GM18511 (cell line): ENCODE results near the gene TSPAN18.

Experiments used
- ATAC-seq: cut with Tn5 transposase; IDR thresholded peaks from one replicate; pipeline ENCODE4 v1.9.1; 2021; ENCODE audit warnings: mild to moderate bottlenecking, moderate library complexity; ENCODE audit not compliant: unreplicated experiment

TSPAN18 gene

DNA sequence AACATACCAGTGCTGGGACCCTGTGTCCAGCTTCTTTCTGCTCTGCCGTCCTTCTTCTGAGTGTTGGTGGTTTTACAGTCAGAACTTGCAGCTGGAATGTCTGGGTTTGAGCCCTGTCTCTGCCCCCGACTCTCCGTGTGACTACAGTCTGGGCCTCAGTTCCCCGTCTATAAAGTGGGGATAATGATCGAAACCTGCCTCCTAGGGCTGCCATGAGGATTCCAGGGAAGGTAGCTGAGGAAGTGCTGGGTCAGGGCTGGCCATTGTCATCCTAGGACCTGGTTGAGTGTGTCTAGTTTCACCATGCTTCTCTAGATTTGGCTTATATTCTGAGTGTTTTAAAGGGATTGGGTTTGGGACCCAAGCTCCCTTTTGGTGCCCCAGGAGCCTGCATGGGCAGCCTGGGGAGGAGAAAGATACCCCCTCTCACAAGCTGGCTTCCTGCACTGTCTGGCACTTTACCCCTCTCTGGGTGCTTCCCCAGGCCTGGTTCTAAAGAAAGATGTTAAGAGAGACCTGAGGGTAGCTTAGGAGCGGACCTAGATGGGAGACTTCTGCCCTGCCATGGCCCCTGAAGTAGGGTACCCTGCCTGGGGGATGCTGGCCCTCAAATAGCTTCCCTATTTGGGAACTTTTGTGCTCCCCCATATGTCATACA is 49.9 kb downstream of the TSPAN18 start:
- no peak for ATAC-seq

DNA sequence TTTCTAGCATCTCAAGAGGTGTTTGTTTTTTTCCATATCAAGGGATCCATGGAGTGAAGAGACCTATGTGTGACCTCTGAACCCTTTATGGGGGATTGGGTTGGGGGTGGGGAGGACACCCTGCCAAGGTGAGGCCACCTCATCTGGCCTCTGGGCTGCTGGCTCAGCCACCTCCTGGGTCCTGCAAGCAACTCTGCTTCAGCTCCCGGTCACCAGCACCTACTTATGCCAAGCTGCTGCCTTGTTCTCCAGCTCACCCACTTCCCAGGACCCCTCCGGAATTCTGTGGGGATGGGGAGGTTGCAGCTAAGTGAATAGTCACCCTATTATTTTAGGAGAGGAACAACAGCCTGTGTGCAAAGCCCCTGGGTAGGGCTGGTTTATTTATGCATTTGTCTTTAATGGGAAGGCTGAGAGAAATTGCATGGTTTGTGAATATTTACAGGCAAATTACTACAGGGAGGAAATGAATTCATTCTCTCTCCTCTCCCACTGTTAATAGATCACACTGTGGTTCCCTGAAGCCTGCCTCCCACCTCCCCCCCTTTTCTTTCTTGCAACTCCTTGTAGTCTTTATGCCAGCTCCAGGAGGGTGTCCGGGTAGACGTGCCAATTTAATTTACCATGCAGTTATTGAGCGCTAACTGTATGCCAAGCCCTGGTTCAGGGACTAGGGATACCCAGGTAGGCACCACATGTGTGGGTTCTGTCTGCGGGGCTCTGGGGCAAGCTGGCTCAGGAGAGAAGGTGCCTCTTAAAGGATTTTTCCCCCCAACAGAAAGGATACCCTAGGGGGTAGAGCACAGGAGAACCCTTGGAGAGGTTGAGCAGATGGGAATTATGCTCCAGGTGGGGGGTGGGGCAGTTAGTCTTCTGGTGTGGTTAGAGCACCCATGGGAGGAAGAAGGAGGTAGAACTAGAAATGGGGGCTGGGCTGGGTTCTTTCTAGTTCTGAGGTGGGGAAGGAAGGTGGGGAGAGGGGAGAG is 50.7 kb downstream of the TSPAN18 start:
- ATAC-seq: no peak

DNA sequence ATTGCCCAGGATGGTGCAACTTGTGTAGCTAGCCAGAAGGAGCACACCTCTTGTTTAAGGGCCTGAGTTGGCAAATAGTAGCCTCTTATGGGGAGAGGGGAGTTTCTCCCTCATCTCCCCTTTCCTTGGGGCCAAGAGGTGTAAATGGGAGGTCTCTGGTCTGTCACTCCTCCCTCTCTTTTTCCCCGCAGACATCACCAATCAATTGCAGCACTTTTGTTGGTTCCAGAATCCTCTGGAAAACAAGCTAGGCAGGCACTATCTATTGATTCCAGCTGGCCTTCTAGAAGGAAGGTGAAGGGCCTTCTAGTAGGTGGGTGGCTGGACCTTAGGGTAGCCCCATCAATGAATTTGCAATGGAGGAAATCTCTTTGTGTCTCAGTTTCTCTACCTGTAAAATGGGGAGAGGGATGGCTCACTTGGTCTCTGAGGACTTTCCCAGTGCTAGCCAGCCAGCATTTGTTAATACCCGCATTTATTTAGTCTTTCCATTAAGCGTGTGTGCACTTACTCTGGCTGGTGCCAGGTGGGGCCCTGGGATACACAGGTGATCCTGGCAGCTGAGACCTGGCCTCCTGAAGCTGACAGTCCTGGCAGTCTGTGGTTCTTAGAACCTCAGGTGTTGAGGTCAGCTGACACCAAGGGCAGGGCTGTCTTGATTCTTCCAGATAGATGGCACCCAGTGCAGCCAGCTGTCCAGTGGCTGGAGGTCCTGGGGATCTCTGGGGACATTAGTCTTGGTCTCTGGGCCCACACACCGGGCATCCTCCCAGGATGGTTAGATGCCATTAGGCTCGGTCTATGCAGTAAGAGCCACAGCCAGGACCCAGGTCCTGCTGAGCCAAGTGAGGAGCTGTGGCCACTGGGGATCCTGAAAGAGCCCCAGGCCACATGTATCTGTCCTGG is 51.7 kb downstream of the TSPAN18 start:
- no peak for ATAC-seq

DNA sequence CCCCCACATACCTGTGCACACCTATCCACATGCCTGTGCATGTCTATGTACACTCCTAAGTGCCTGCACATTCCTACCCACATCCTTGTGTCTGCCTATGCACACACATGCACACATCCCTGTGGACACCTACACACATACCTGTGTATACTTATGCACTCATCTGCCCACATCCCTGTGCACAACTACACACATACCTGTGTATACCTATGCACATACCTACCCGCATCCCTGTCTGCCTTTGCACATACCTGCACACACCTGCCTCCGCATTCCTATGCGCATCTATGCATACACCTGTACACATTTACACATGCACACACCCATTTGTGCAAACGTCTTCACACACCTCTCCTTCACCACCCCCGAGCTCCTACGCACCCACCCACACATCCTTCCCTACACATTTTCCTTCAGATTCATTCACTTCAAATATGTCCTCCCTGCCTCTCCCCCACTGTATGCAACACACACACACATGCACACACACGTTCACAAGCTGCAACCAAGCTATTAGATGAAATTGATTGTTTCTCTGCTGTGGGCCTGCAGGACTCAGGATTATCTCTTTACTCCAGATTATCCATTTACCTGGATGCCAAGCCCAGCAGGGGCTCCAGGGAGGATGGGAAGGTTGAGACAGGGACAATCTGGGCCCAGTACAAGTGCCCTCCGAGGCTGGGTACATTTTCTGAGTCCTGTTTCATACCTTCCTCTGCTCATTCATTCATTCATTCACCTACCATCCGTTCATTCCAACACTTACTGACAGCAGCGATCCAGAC is 53.2 kb downstream of the TSPAN18 start:
- no peak for ATAC-seq

DNA sequence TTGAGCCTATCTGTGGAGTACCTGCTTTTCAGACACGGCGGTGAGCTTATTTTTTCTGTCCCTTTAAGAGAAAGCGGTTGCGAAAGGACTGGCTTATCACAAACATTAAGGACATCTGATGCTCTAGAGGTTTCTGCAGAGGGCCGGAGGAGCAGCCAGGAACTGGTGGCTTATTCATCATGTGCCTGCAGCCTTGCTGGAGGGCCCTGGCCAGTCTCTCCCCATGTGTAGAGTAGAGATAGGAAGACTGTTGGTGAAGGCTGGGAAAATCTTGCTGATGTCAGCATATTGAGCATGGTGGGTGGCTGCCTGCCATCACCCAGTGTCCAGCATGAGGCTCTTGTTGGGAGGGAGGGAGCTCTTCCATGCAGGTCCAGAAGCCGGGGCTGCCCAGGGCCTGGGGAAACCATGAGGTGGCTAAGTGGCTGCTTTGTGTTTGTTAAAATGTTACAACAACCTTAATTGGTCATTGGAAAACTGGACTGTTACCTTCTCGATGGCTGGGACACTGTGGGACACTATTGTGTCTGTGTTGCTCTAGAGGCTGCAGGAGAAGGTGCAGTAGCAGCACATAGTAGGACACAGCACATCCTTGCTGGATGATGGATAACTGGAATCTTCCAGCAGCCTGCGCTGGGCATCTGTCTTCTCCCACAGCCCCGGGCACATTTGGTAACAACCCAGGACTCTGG is 54.3 kb downstream of the TSPAN18 start:
- no peak for ATAC-seq

DNA sequence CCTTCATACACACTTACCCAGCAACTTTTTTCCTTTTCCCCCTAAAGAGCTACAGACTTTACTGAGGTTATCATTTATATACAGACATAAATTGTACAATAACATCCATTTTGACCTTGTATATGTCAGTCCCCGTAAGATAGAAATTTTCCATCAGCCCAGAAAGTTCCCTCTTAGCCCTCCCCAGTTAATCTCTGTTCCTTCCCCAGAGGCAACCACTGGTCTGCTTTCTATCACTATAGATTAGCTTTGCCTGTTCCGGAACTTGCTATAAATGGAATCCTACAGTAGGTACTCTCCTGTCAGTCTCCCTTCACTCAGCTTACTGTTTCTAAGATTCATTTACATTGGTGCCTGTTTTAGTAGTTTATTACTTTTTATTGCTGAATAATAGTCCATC is 54.9 kb downstream of the TSPAN18 start:
- ATAC-seq: no peak

DNA sequence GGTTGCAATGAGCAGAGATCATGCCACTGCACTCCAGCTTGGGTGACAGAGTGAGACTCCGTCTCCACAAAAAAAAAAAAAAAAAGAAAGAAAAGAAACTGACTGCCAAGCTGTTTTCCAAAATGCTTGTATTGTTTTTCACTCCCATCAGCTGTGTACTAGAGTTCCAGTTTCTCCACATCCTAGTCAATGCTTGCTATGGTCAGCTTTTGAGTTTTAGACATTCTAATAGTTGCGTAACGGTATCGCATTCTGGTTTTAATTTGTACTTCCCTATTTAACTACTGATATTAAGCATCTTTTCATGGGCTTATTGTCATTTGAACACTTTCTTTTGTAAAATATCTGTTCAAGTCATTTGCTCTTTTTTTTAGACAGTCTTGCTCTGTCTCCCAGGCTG is 55.7 kb downstream of the TSPAN18 start:
- ATAC-seq: no peak

DNA sequence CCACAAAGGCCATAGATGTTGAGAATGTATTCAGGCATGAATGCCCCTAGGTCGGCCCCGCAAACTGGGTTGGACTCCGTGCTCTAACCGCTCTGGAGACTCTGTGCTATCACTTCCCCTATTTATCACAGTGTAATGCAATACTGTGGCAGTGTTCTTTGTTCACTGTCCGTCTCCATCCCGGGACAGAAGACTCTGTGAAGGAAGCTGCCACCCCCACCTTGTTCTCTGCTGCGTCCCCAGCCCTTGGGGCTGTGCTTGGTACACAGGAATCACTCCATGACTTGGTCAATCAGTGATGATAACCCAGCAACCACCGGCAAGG is 57.6 kb downstream of the TSPAN18 start:
- ATAC-seq: no peak

DNA sequence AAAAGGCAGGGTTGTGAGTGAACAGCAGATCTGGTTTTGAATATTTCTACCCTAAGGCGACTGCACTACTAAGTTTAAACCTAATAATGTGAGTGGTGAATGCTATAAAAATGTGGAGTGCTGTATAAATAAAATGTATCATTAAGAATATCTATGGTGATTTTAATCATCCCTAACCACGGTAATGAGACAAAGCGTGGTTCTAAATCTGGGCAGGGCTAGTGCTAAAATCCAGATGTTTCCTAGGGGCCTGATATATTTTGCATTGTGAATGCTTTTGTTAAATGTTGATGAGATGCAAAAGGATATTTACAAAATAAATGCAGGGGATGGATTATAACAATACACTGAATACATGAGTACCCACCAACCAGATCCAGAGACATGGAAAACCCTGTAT is 58.1 kb downstream of the TSPAN18 start:
- ATAC-seq: no peak

DNA sequence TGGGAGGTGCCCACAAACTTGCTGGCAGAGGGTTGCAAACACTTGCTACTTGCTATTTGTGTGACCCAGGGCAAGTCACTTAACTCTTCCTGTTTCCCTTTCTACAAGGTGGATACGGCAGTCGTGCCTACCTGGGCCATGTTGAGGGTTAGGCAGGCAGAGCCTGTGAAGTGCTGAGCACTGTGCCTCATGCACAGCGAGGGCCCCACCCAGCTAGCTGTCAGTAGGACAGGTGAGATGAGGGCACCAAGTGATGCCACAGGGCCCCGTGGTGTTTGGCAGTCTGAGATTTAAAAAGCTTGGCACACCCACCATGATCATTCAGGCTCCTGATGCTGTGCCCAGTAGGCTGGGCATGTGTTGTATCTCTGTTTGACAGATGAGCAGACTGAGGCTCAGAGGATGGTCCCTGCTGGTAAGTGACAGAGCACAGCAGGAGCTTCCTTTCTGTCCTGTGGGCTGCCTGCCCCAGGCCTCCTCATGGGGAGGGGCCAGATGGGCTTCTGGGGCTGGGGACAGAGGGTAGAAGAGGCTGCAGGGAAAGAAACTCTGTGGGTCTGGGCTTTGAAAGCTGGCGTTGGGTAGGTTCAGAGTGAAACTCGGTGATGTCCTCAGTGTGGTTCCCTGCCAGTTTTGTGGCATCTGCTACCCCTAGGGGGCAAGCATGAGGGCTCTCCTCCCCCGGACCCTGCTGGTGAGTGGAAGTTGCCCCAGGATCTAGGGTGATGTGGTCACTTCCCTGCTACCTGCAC is 59.3 kb downstream of the TSPAN18 start:
- ATAC-seq: no peak

DNA sequence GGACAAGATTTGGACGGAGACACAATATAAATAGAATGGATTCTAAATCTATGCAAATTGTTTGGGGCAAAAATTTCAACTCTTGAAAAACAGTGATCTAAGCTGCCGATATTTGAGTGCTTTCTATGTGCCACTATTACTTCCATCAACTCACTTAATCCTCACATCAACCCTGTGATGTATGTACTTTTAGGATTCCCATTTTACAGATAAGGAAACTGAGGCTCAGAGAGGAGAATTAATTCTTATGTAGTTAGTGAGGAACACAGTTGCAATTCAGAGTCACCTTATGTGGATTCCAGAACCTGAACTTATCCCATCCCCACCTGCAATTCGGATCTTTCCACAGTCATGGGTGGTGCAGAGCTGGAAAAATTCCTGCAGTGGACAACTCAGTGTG is 60.3 kb downstream of the TSPAN18 start:
- ATAC-seq: no peak

DNA sequence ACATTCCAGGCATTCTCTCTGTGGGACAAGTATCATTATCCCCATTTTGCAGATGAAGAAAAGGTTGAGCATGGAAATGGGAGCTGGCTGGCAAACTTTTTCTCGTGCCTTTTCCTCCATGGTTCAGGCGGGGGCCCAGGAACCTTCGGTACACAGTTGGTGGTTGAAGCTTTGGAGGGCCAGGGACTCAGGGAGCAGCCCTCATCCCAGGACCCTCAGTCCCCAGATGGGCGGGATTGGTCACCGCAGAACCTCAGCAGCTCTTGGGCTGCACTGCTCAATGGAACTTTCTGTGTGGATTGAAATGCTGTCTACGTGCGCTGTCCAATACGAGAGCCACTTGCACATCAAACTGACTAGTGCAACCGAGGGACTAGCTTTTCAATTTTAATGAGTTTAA is 61.2 kb downstream of the TSPAN18 start:
- ATAC-seq: no peak

DNA sequence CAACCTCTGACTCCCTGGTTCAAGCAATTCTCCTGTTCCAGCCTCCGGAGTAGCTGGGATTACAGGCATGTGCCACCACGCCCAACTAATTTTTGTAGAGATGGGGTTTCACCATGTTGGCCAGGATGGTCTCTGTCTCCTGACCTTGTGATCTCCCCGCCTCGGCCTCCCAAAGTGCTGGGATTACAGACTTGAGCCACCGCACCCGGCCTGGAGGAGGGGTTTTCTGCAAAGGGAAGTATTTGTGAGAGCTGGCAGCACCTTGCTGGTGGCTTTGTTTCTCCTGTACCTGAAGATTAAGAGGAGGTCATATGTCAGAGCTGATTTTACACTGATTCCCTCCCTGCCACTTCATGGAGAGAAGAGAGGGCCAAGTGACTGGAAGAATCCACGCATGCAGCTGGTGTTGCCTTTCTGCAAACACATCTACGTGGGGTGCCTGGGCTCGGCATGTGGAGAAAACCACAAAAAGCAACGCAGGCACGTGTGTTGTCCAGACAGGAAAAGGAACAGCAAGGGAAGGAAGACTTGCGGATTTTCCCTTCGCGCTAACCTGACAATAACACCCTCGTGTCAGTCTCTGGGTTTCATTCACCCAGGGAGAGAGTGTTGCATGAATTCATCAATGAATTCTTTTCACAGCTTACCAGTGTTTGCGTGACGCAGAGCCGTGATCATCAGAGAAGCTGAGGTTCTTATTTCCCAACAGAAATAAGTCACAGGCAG is 61.9 kb downstream of the TSPAN18 start:
- no peak for ATAC-seq

DNA sequence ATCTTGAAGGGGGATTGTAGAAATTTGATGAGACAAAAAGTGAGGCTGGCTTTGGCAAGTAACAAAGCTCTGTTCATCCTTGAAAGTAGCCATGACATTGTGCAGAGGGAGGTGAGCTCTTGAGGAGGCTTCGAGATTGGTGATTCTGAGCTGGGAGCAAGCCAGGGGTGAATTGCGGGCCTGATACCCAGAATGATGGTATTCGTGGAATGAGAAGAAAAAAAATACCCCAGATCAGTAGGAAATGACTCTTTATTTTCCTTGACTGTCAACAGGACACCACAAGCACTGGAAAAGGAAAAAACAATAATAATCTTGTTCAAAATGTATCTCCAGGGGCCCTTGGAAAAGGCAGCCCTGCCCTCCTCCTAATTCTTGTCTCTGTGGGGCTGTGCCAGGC is 62.7 kb downstream of the TSPAN18 start:
- ATAC-seq: no peak

DNA sequence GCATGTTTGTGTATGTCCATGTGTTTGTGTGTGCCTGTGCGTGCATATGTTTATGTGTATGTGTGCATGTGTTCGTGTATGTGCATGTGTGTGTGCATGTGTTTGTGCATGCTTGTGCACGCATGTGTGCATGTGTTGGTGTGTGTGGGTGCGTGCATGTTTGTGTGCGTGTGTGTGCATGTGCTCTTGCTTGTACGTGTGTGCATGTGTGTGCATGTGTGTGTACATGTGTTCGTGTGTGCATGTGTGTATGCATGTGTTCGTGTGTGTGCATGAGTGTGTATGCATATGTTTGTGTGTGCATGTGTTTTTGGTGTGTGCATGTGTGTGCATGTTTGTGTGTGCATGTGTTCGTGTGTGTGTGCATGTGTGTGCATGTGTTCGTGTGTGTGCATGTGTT is 63.4 kb downstream of the TSPAN18 start:
- ATAC-seq: no peak

DNA sequence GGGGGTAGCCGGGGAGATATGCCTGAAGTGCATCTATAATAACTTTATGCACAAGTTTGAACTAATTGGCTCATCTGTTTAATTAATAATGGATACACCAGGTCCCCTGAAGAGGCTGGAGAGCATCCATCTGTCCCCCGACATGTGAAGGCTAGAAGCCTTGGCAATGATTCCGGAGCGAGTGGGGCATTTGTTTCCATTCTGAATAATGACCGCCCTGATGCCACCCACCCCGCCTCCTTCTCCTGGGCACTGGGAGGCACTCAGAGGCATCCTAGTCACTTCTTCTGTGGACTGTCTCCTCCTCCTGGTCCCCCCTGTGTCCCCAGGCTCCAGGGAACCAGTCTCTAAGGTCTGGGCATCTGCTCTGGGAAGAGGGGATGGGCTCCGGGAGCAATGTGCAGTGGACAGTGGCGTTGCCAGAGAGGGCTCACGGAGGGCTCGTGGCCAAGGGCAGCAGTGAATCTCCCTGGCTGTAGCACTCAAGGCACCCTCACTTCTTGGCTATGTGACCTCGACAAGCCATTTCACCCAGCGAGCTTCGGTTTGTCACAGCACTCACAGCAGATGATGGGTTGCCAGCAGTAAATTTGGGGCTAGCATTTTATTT is 64.7 kb downstream of the TSPAN18 start:
- ATAC-seq: no peak

DNA sequence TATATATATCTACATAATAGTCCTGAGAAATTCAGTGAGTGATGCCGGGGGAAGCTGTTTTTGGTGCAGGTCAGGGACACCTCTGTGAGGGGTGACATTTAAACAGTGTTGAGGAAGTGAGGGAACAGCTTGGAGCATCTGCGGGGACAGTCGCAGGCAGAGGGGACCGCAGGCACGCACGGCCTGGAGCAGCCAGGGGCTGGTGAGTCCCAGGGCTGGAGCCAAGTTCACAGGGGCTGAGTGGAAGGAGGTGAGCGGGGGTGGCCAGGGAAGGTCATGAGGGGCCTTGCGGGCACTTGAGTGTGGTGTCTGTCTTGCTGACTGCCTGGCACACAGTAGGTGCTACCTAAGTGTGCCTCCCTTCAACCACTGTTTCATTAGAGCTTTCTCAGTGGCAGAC is 65.4 kb downstream of the TSPAN18 start:
- no peak for ATAC-seq

DNA sequence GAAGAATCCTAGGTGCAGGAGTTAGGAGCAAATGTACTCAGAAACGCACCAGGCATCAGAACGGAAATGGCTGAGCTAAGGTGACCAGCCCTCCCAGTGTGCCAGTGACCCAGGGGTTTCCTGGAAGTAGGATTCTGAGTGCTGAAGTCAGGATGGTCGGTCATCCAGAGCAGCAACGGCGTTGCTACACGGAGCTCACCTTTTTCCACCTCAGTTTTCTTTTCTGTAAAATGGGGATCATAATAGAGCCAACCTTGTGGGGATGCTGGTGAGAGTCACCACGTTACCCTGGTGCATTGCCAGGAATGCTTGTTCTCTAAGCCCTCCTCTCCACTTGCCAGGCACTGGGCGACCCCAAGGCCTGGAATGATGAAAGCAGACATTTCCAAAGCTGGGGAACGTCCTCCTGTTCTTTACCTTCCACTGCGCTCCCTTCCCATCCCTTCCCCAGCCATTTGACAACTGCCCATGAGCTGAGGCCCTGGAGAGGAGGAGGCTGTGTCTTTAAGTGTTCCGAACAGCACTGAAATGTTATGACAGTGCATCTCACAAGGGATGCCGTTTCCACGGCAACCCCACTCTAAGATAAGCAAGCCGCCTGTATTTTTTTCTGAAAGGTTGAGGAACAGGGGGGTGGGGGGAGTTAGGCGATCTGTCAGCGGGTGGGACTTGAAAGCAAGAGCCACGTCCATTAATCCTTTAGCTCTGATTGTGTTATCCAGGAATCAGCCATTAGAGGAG is 66.8 kb downstream of the TSPAN18 start:
- no peak for ATAC-seq
